Endothelial cell of umbilical vein (primary cell): ENCODE results near the gene NKX6-2.

Experiments used
- EZH2 ChIP-seq: IDR thresholded peaks from 2 replicates; pipeline ENCODE4 v1.6.1; 2012; ENCODE audit warnings: borderline replicate concordance, low read depth, mild to moderate bottlenecking, moderate library complexity, low read length, inconsistent platforms; ENCODE audit not compliant: severe bottlenecking
- GATA2 ChIP-seq: IDR thresholded peaks from 2 replicates; pipeline ENCODE4 v1.7.0; 2011; ENCODE audit warnings: low read depth, mild to moderate bottlenecking, moderate library complexity, mixed read lengths, low read length; ENCODE audit not compliant: insufficient read length, insufficient read depth
- JUN ChIP-seq: IDR thresholded peaks from 2 replicates; pipeline ENCODE4 v1.6.1; 2011; ENCODE audit warnings: borderline replicate concordance, low read depth; ENCODE audit not compliant: insufficient read length, insufficient read depth
- MYC ChIP-seq: IDR thresholded peaks from one replicate; pipeline ENCODE4 v1.6.1; 2011; ENCODE audit warnings: mild to moderate bottlenecking, low read depth, low read length
- POLR2A ChIP-seq: IDR thresholded peaks from 2 replicates; pipeline ENCODE4 v1.6.1; 2012; ENCODE audit warnings: low read depth, mild to moderate bottlenecking, control low read depth, low read length
- POLR2AphosphoS5 ChIP-seq: IDR thresholded peaks from 2 replicates; pipeline ENCODE4 v1.6.1; 2012; ENCODE audit warnings: low read depth, mild to moderate bottlenecking, control low read depth, low read length, moderate library complexity; ENCODE audit not compliant: insufficient read depth
- TF ChIP-seq, protein P1 (sequence below), 2 donors: IDR thresholded peaks; 1 replicate in 1 of 2; 2 replicates in 1 of 2; pipeline ENCODE4 v1.5.1; 2011; ENCODE audit warnings: low read length in 2 of 2, mild to moderate bottlenecking in 2 of 2, moderate library complexity in 2 of 2, control low read depth in 1 of 2, inconsistent platforms in 1 of 2, low read depth in 1 of 2; ENCODE audit not compliant: insufficient read depth in 1 of 2; ENCODE audit errors: extremely low read depth in 1 of 2
- TF ChIP-seq, protein P2 (sequence below): IDR thresholded peaks from 2 replicates; pipeline ENCODE4 v1.6.1; 2011; ENCODE audit not compliant: insufficient read depth, insufficient read length

DNA sequence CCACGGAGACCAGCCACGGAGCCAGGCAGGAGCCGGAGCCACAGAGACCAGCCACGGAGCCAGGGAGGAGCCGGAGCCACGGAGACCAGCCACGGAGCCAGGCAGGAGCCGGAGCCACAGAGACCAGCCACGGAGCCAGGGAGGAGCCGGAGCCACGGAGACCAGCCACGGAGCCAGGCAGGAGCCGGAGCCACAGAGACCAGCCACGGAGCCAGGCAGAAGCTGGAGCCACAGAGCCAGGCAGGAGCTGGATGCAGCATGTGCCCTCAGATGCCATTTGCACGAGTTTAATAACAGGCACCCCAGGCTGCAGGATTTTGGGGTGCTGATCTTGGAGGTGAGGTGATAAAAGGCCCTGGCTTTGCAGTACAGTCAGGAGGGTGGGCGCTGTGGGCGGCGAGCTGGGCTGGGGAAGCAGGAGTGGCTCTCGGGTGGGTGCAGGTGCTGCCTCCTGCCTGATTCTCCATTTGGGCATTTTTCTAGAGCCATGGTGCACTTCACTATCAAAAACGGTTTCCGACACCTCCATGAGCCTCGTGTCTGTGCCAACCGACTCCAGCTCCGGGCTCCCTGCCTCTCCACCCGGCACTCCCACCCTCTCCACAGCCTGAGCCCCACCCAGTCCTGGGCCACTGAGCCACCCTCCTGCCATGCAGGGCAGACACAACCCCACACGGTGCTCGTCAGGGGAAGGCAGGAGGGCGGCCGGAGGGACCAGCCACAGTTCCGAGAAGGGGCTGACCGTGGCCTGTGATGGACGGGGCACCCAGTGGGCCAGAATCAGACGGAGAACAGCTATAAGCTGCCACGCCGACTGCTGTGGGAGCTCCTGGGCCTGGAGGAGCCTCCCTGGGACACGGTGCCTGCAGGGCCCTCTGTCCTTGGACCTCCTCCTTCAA lies 40.8 kb upstream of the NKX6-2 start:
- TF ChIP-seq, protein P1, sequence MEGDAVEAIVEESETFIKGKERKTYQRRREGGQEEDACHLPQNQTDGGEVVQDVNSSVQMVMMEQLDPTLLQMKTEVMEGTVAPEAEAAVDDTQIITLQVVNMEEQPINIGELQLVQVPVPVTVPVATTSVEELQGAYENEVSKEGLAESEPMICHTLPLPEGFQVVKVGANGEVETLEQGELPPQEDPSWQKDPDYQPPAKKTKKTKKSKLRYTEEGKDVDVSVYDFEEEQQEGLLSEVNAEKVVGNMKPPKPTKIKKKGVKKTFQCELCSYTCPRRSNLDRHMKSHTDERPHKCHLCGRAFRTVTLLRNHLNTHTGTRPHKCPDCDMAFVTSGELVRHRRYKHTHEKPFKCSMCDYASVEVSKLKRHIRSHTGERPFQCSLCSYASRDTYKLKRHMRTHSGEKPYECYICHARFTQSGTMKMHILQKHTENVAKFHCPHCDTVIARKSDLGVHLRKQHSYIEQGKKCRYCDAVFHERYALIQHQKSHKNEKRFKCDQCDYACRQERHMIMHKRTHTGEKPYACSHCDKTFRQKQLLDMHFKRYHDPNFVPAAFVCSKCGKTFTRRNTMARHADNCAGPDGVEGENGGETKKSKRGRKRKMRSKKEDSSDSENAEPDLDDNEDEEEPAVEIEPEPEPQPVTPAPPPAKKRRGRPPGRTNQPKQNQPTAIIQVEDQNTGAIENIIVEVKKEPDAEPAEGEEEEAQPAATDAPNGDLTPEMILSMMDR (IDR thresholded peaks at IDR 0.05; ENCODE audit: extremely low read depth in 1 of 2, insufficient read depth in 1 of 2, low read depth in 1 of 2, low read length in 2 of 2) = no peak
- TF ChIP-seq POLR2A = no peak
- TF ChIP-seq EZH2 = no peak
- TF ChIP-seq, protein P2, sequence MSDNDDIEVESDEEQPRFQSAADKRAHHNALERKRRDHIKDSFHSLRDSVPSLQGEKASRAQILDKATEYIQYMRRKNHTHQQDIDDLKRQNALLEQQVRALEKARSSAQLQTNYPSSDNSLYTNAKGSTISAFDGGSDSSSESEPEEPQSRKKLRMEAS = no peak
- no peak for TF ChIP-seq GATA2
- TF ChIP-seq POLR2AphosphoS5 = no peak
- TF ChIP-seq JUN = no peak
- TF ChIP-seq MYC = no peak
